ENCODE data around the gene ZC2HC1B.

DNA sequence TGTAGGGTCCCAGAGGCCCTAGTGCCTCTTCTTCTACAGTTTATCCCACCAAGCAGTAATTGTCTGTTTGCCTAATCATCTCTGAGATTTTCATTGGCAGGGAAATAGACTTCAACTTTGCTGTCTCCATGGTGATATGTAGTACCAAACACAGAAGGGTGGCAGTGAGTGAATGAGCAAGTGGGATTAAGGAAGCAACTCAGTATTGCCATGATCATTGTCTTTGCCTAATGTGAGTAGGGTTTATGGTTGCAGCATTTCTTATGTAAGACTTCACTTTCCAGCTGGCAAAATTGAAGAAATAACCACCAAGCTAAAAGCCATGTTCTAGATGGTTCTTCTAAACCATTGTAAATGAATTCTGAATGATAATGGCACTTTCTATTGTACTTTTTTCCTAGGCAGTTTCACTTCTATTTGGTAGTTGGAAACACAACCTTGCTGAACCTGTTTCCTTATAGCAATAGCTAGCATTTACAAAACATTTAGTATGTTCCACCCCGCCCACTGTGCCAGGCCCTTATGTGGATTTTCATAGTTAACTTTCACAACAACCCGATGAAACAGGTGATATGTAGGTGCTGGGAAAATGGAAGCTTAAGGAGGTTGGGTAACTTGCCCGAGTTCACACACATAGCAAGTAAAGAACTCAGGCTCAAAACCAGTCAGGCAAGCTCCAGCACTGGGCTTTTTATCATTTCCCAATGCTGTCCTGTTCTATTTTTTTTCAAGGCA is 32.0 kb downstream of the ZC2HC1B start:
- TF ChIP-seq, protein P1, sequence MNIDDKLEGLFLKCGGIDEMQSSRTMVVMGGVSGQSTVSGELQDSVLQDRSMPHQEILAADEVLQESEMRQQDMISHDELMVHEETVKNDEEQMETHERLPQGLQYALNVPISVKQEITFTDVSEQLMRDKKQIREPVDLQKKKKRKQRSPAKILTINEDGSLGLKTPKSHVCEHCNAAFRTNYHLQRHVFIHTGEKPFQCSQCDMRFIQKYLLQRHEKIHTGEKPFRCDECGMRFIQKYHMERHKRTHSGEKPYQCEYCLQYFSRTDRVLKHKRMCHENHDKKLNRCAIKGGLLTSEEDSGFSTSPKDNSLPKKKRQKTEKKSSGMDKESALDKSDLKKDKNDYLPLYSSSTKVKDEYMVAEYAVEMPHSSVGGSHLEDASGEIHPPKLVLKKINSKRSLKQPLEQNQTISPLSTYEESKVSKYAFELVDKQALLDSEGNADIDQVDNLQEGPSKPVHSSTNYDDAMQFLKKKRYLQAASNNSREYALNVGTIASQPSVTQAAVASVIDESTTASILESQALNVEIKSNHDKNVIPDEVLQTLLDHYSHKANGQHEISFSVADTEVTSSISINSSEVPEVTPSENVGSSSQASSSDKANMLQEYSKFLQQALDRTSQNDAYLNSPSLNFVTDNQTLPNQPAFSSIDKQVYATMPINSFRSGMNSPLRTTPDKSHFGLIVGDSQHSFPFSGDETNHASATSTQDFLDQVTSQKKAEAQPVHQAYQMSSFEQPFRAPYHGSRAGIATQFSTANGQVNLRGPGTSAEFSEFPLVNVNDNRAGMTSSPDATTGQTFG (tag by site-specific recombination; IDR thresholded peaks at IDR 0.05; ENCODE audit: borderline replicate concordance): no peak
- TF ChIP-seq ZNF280C (tag by site-specific recombination; IDR thresholded peaks at IDR 0.05) (no peak), ZNF280D (tag by site-specific recombination; IDR thresholded peaks at IDR 0.05) (no peak), ZBTB6 (tag by site-specific recombination; IDR thresholded peaks at IDR 0.05) (no peak), RBAK (tag by site-specific recombination; IDR thresholded peaks at IDR 0.05) (no peak), GLI4 (tag by site-specific recombination; IDR thresholded peaks at IDR 0.05) (no peak), ZFP3 (tag by site-specific recombination; IDR thresholded peaks at IDR 0.05; ENCODE audit: low read depth) (no peak)
- TF ChIP-seq, protein P2, sequence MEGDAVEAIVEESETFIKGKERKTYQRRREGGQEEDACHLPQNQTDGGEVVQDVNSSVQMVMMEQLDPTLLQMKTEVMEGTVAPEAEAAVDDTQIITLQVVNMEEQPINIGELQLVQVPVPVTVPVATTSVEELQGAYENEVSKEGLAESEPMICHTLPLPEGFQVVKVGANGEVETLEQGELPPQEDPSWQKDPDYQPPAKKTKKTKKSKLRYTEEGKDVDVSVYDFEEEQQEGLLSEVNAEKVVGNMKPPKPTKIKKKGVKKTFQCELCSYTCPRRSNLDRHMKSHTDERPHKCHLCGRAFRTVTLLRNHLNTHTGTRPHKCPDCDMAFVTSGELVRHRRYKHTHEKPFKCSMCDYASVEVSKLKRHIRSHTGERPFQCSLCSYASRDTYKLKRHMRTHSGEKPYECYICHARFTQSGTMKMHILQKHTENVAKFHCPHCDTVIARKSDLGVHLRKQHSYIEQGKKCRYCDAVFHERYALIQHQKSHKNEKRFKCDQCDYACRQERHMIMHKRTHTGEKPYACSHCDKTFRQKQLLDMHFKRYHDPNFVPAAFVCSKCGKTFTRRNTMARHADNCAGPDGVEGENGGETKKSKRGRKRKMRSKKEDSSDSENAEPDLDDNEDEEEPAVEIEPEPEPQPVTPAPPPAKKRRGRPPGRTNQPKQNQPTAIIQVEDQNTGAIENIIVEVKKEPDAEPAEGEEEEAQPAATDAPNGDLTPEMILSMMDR (tag by site-specific recombination; IDR thresholded peaks at IDR 0.05): no peak
- TF ChIP-seq, protein P3, sequence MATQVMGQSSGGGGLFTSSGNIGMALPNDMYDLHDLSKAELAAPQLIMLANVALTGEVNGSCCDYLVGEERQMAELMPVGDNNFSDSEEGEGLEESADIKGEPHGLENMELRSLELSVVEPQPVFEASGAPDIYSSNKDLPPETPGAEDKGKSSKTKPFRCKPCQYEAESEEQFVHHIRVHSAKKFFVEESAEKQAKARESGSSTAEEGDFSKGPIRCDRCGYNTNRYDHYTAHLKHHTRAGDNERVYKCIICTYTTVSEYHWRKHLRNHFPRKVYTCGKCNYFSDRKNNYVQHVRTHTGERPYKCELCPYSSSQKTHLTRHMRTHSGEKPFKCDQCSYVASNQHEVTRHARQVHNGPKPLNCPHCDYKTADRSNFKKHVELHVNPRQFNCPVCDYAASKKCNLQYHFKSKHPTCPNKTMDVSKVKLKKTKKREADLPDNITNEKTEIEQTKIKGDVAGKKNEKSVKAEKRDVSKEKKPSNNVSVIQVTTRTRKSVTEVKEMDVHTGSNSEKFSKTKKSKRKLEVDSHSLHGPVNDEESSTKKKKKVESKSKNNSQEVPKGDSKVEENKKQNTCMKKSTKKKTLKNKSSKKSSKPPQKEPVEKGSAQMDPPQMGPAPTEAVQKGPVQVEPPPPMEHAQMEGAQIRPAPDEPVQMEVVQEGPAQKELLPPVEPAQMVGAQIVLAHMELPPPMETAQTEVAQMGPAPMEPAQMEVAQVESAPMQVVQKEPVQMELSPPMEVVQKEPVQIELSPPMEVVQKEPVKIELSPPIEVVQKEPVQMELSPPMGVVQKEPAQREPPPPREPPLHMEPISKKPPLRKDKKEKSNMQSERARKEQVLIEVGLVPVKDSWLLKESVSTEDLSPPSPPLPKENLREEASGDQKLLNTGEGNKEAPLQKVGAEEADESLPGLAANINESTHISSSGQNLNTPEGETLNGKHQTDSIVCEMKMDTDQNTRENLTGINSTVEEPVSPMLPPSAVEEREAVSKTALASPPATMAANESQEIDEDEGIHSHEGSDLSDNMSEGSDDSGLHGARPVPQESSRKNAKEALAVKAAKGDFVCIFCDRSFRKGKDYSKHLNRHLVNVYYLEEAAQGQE (tag by site-specific recombination; IDR thresholded peaks at IDR 0.05): no peak
- TF ChIP-seq, protein P4, sequence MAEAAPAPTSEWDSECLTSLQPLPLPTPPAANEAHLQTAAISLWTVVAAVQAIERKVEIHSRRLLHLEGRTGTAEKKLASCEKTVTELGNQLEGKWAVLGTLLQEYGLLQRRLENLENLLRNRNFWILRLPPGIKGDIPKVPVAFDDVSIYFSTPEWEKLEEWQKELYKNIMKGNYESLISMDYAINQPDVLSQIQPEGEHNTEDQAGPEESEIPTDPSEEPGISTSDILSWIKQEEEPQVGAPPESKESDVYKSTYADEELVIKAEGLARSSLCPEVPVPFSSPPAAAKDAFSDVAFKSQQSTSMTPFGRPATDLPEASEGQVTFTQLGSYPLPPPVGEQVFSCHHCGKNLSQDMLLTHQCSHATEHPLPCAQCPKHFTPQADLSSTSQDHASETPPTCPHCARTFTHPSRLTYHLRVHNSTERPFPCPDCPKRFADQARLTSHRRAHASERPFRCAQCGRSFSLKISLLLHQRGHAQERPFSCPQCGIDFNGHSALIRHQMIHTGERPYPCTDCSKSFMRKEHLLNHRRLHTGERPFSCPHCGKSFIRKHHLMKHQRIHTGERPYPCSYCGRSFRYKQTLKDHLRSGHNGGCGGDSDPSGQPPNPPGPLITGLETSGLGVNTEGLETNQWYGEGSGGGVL (tag by site-specific recombination; IDR thresholded peaks at IDR 0.05): no peak

All from HEK293 (cell line).